ENCODE results near the gene IMMP2L.

DNA sequence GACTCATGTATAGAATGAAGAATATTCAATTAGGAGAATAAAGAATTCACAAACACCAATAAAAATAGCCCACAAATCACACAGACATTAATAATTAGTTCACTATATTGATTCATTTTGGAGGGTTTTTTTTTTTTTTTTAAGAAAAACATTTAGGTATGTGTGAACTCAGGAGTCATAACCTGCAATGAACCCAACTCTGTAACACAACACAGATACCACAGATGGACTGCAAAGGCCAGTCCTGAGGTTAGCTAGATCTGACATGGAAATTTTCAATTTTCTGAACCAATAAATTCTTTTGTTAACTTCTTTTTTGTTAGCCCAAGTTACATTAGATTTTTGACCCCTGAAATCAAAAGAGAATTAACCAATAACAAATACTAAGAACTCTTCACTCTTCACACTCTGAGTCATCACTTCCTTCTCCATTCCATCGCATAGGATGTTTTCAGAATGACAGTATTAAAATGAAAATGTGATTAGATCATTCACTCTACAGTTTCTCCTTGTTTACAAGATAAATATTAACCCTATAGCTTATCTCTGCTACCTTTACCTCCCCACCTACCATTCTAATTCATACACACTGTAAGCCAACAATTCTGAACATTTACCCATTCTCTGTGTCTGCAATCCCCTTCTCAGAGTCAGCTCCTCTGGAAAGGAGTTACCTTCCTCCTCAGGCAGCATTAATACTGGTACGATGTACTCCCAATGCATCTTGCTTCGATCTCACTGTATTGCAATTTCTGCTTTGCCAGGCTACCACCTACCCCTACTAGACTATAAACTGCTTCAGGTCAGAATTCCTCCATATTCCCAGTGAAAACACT lies 329.8 kb downstream of the IMMP2L start:
- TF ChIP-seq, protein P1, sequence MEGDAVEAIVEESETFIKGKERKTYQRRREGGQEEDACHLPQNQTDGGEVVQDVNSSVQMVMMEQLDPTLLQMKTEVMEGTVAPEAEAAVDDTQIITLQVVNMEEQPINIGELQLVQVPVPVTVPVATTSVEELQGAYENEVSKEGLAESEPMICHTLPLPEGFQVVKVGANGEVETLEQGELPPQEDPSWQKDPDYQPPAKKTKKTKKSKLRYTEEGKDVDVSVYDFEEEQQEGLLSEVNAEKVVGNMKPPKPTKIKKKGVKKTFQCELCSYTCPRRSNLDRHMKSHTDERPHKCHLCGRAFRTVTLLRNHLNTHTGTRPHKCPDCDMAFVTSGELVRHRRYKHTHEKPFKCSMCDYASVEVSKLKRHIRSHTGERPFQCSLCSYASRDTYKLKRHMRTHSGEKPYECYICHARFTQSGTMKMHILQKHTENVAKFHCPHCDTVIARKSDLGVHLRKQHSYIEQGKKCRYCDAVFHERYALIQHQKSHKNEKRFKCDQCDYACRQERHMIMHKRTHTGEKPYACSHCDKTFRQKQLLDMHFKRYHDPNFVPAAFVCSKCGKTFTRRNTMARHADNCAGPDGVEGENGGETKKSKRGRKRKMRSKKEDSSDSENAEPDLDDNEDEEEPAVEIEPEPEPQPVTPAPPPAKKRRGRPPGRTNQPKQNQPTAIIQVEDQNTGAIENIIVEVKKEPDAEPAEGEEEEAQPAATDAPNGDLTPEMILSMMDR (optimal IDR thresholded peaks at IDR 0.05 in 1 of 3, IDR thresholded peaks at IDR 0.05 in 1 of 3, conservative IDR thresholded peaks at IDR 0.05 in 1 of 3; ENCODE audit: extremely low read depth in 1 of 3, insufficient read depth in 2 of 3, low read length in 3 of 3): no peak
- no peak for TF ChIP-seq EZH2 (IDR thresholded peaks at IDR 0.05; ENCODE audit: low read length)

Measured in keratinocyte (primary cell).